PFSK-1 (cell line): ENCODE results near the gene AP3B1.

Source experiments
- FOXP2 ChIP-seq: optimal IDR thresholded peaks from 2 replicates; pipeline ENCODE3; 2011; ENCODE audit warnings: borderline replicate concordance, control low read depth, inconsistent platforms; ENCODE audit not compliant: insufficient read depth; ENCODE audit errors: extremely low read length, extremely low read depth
- POLR2AphosphoS5 ChIP-seq: IDR thresholded peaks from 2 replicates; pipeline ENCODE4 v1.6.1; 2012; ENCODE audit warnings: low read depth, mild to moderate bottlenecking, control low read depth, low read length, moderate library complexity
- SIN3A ChIP-seq: IDR thresholded peaks from 2 replicates; pipeline ENCODE4 v1.6.1; 2012; ENCODE audit warnings: mild to moderate bottlenecking, low read length, moderate library complexity, borderline replicate concordance; ENCODE audit not compliant: insufficient read depth
- TAF1 ChIP-seq: IDR thresholded peaks from 2 replicates; pipeline ENCODE4 v1.6.1; 2012; ENCODE audit warnings: low read length, control low read depth, borderline replicate concordance; ENCODE audit not compliant: insufficient read depth
- TF ChIP-seq, protein P1 (sequence below), 2 experiments: IDR thresholded peaks; 2 replicates each; pipeline versions ENCODE4 v1.6.1 to v1.8.0; 2011 to 2012; ENCODE audit warnings: low read depth in 2 of 2, low read length in 2 of 2, control low read depth in 1 of 2, inconsistent platforms in 1 of 2, mild to moderate bottlenecking in 1 of 2, moderate library complexity in 1 of 2; ENCODE audit not compliant: insufficient read depth in 1 of 2

GRCh38 chr5:77971776-77972468 lies 322.6 kb downstream of the AP3B1 start:
- TF ChIP-seq TAF1 (no peak), POLR2AphosphoS5 (no peak), FOXP2 (no peak), SIN3A (no peak)
- TF ChIP-seq, protein P1, sequence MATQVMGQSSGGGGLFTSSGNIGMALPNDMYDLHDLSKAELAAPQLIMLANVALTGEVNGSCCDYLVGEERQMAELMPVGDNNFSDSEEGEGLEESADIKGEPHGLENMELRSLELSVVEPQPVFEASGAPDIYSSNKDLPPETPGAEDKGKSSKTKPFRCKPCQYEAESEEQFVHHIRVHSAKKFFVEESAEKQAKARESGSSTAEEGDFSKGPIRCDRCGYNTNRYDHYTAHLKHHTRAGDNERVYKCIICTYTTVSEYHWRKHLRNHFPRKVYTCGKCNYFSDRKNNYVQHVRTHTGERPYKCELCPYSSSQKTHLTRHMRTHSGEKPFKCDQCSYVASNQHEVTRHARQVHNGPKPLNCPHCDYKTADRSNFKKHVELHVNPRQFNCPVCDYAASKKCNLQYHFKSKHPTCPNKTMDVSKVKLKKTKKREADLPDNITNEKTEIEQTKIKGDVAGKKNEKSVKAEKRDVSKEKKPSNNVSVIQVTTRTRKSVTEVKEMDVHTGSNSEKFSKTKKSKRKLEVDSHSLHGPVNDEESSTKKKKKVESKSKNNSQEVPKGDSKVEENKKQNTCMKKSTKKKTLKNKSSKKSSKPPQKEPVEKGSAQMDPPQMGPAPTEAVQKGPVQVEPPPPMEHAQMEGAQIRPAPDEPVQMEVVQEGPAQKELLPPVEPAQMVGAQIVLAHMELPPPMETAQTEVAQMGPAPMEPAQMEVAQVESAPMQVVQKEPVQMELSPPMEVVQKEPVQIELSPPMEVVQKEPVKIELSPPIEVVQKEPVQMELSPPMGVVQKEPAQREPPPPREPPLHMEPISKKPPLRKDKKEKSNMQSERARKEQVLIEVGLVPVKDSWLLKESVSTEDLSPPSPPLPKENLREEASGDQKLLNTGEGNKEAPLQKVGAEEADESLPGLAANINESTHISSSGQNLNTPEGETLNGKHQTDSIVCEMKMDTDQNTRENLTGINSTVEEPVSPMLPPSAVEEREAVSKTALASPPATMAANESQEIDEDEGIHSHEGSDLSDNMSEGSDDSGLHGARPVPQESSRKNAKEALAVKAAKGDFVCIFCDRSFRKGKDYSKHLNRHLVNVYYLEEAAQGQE (IDR thresholded peaks at IDR 0.05; ENCODE audit: insufficient read depth in 1 of 2, low read depth in 2 of 2, low read length in 2 of 2): no peak
